Fibroblast of pulmonary artery (primary cell): ENCODE data around the gene TMEM184B.

ENCODE experiments used
- DNase-seq: peaks from one replicate; pipeline ENCODE4 v3.0.0-alpha.2; 2010; ENCODE audit warnings: low read depth
- H3K4me3 ChIP-seq: replicated peaks from 2 replicates; pipeline ENCODE4 v1.5.1; 2011; ENCODE audit warnings: low read depth, mild to moderate bottlenecking, control low read depth, low read length, moderate library complexity
- TF ChIP-seq, protein P1 (sequence below): IDR thresholded peaks from 2 replicates; pipeline ENCODE4 v1.5.1; 2011; ENCODE audit warnings: mild to moderate bottlenecking, control low read depth, low read length, inconsistent platforms; ENCODE audit errors: missing control alignments

TMEM184B gene

GRCh38 chr22:38212442-38212841 is 60.4 kb downstream of the TMEM184B start:
- H3K4me3 ChIP-seq: no peak overlapping the region
- TF ChIP-seq, protein P1, sequence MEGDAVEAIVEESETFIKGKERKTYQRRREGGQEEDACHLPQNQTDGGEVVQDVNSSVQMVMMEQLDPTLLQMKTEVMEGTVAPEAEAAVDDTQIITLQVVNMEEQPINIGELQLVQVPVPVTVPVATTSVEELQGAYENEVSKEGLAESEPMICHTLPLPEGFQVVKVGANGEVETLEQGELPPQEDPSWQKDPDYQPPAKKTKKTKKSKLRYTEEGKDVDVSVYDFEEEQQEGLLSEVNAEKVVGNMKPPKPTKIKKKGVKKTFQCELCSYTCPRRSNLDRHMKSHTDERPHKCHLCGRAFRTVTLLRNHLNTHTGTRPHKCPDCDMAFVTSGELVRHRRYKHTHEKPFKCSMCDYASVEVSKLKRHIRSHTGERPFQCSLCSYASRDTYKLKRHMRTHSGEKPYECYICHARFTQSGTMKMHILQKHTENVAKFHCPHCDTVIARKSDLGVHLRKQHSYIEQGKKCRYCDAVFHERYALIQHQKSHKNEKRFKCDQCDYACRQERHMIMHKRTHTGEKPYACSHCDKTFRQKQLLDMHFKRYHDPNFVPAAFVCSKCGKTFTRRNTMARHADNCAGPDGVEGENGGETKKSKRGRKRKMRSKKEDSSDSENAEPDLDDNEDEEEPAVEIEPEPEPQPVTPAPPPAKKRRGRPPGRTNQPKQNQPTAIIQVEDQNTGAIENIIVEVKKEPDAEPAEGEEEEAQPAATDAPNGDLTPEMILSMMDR: no peak
- DNase-seq: no peak

DNA sequence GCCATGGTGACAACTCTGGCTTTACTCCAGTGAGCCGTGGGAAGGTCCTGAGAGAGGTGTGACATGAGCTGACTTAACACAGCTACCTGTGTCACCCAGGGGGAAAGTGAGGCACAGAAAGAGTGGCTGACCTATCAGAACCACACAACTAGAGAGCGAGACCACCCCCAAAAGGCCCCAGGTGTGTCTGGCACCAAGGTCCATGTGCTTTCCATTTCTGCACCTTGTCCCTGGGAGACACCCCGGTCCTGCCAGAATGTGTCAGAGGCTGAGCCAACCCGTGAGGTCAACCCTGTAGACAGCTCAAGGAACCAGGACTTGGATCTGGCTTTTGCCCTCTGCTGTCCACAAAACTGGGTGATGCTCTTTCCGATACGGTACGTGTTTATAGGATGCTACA is 61.3 kb downstream of the TMEM184B start:
- TF ChIP-seq, protein P1: no peak
- H3K4me3 ChIP-seq: no peak overlapping the region
- DNase-seq: peak; percentile 15

DNA sequence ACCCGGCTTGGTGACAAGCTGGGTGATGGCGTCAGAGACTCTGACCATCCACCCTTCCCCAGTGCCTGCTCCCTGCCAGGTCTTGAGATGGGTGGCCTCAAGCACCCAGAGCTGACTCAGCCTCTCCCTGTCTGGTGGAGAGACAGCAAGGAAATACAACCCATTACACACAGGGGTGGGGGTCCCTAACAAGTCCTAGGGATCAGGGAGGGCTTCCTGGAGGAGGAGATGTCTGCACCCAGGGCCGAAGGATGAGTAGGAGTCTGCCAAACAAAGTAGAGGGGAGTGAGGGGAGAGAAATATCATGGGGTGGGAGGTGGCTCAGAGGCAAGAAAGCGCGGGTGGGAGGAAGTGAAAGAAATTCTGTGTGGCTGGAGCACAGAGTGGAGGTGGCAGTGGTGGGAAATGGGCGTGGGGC is 64.2 kb downstream of the TMEM184B start:
- H3K4me3 ChIP-seq: no peak overlapping the region
- TF ChIP-seq, protein P1: no peak
- DNase-seq: peak; percentile 12

DNA sequence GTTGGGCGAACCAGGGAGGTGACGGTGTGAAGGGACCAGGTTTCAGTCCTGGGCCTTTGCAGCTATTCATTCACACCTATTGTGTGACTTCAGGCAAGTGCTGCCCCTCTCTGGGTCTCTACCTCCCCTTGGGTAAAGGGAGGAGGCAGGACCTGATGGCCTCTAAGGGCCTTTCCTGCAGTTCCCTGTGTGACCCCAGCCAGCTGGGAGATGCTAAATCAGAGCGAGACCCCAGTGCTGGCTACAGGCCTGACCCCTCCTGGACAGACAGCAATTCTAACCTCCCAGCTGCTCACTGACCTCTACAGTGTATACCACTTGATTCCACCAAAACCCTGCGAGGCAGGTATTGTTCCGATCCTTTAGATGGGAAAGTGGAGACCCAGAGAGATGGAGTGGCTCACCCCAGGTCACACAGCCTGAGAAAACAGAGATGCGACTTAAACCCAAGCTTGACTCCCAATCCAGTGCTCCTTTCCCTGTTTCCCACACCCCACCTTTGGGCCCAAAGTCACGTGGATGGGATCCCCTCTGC is 64.8 kb downstream of the TMEM184B start:
- TF ChIP-seq, protein P1: no peak
- no peak for DNase-seq

GRCh38 chr22:38205261-38206128 is 67.3 kb downstream of the TMEM184B start:
- TF ChIP-seq, protein P1: no peak
- H3K4me3 ChIP-seq: no peak overlapping the region
- DNase-seq: peak; percentile 87

More for the DNA sequence above, 64.8 kb downstream of the TMEM184B start:
- H3K4me3 ChIP-seq: no peak overlapping the region

GRCh38 chr22:38204784-38205183 is 68.0 kb downstream of the TMEM184B start:
- TF ChIP-seq, protein P1: no peak
- H3K4me3 ChIP-seq: no peak overlapping the region
- peak; percentile 18 for DNase-seq
